Epidermal melanocyte (primary cell): ENCODE measurements around the gene FBXL13.
"Not testable (repeated sequence)": the region's sequence is repeated elsewhere in the genome, so short reads cannot be mapped to it uniquely, and the experiment has no call there.

ENCODE experiments used
- DNase-seq: peaks from one replicate; pipeline ENCODE4 v3.0.0; 2011; ENCODE audit warnings: low spot score; ENCODE audit not compliant: insufficient read length

The FBXL13 gene

DNA sequence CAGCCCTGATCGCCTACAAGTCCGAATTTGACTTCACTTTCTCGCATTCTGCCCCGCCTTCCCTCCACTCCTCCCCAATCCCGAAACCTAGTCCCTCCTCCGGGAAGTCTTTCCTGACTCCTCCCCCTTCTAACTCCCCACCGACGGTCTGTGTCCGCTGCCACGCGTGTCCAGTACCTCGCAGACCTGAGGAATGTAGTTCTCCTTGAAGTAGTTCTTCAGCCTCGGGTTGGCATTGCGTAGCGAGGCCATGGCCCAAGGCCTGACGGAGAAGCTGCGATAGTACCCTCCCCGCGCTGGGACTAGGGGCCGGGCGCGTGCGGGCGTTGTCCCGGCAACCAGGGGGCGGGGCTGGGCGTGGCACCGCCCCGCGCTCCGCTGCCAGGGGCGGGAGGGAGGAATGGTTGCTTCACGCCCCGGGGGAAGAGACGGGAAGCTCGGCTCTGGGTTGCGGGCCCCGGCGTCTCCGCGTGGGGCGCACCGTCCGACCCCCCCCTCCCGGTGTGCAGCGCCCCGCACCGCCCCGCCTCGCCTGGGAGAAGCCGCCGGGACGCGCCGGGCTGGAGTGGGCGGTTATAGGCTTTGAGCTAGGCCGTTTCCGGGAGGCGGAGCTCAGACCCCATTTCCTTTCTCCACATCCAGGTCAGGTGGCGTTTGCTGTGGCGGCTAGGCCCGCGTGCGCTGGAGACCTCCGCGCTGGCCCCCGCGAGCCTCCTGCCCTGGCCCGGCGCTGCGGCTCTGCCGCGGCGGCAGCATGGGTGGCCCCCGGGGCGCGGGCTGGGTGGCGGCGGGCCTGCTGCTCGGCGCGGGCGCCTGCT is at the start of gene FBXL13, which contains the start of gene ARMC10:
Gene FBXL13, minus strand, starts transcription at position 278 of the 818 bp plus-strand sequence.
Gene ARMC10, plus strand, starts transcription at position 622 of the 818 bp plus-strand sequence. Its CDS starts 133 bp downstream, at position 755.
- DNase-seq, result peak; percentile 79

GRCh38 chr7:103123529-103123928 is 48.9 kb upstream of the FBXL13 start:
- DNase-seq, result no peak

DNA sequence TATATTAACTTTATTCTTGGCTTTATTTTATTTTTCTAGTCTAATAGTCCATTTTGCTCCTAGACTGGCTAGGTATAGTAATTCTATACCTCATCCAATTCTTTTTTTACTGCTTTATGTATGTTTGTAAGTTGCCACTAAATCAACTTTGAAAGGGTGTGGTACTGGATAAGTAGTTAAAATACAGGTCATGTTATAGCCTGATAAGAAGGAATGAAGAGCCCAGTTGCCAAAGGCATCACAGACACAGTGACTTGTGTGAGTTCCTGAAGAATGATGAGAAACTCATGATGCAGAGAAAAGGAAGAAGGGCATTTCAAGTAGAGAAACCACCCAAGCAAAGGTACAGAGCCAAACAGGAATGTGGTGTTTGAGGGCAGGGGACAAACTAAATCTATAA is 47.0 kb upstream of the FBXL13 start:
- DNase-seq, result no peak

- no peak for DNase-seq
Measured at GRCh38 chr7:103120362-103120761, 45.8 kb upstream of the FBXL13 start.

DNA sequence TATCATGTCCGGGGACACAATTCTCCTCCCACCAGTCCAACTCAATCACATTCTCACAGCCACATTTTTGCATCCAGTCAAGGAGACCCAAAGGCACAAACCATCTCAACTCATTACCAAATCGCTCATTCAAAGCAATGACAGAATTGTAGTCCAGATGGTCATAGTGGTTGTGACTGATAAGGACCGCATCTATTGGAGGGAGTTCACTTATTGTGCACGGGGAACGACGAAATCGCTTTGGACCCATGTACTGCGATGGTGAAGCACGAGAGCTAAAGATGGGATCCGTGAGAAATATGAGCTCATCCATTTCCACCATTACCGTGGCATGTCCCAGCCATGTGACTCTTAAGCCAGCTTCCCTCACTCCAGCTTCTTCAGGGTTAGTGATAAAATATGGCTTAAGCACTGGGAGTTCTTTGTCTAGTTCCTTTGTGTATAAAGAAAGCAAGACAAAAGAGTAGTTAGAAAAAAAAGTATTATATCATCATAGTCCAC is 45.2 kb upstream of the FBXL13 start:
- no peak for DNase-seq

GRCh38 chr7:103117465-103117864 is 42.9 kb upstream of the FBXL13 start:
- DNase-seq, result no peak

DNA sequence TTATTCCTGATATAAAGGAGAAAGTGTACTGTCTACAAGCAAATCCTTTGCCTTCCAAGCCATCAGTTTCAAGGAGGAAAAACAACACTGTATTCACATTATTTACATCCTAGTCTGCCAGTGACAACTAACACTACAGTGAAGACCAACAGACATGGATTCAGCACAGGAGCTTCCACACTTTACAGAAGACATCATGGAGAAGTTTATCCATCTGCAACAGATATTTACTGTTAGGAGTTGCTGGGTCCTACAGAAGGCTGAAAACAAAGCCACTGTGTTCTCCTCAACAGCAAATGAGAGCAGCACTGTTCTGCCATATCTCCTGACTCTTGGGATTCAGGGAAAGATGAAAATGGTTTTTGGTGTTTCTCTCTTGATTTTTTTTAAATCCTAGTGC is 42.4 kb upstream of the FBXL13 start:
- peak; percentile 26 for DNase-seq

DNA sequence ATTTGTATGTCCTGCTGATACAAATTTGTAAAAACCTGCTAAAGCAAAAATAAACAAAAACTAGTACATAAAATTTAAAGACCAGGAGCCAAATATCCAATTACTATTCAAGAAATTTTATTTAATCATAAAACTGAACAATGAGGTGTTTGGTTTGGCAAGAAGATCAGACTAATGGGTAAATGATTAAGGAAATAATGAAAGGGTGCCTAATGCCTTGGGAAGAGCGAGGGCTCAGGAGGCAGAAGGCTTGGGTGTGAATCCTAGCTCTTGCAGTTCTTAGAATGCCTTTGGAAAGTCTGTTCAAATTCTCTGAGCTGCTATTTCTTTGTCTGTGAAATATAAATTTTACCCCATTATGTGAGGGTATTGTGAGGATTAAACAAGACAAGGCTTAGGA is 41.9 kb upstream of the FBXL13 start:
- DNase-seq, result no peak

- DNase-seq, result no peak
Measured at GRCh38 chr7:103115771-103116170, 41.2 kb upstream of the FBXL13 start.

DNA sequence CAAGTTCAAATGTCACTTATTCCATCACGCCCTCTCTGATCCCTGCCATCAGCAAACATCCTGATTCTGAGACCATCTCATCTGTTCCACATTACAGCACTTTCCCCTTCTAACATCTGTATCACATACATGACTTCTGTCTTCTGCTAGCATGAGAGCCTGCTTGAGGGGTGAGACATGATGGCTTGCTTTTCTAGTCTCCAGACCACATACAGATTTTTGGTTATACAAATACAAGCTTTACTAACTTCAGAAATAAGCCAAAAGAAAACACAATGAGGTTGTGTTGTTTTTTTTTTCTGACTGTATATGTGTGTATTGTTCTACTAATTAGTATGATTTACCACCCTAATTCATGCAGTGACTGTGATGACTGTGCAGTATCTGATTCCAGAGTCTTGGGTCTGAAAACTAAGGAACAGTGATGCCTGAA is 40.0 kb upstream of the FBXL13 start:
- no peak for DNase-seq

DNA sequence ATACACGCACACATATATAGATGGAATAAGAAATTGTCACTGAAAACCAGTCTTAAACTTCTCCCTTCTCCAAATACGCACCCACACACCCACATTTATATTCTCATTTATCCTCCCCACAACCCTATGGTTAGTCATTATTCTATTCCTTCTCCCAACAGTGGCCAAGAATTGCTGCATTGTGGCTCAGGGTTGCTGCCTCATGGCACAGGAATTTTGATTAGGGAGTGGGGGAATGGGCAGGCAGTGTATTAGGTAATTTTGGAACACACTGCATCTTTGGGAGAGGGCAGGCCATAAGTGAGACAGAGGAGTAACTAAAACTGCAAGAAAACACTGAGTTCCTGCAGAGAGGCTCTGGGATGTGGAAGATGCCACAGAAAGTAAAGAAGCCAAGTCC is 38.6 kb upstream of the FBXL13 start:
- DNase-seq, result no peak

DNA sequence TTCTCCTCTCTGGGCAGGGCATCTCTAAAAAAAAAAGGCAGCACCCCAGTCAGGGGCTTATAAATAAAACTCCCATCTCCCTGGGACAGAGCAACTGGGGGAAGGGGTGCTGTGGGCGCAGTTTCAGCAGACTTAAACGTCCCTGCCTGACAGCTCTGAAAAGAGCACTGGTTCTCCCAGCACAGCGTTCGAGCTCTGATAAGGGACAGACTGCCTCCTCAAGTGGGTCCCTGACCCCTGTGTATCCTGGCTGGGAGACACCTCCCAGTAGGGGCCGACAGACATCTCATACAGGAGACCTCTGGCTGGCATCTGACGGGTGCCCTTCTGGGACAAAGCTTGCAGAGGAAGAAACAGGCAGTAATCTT is 32.1 kb upstream of the FBXL13 start:
- DNase-seq, result not testable (repeated sequence)

DNA sequence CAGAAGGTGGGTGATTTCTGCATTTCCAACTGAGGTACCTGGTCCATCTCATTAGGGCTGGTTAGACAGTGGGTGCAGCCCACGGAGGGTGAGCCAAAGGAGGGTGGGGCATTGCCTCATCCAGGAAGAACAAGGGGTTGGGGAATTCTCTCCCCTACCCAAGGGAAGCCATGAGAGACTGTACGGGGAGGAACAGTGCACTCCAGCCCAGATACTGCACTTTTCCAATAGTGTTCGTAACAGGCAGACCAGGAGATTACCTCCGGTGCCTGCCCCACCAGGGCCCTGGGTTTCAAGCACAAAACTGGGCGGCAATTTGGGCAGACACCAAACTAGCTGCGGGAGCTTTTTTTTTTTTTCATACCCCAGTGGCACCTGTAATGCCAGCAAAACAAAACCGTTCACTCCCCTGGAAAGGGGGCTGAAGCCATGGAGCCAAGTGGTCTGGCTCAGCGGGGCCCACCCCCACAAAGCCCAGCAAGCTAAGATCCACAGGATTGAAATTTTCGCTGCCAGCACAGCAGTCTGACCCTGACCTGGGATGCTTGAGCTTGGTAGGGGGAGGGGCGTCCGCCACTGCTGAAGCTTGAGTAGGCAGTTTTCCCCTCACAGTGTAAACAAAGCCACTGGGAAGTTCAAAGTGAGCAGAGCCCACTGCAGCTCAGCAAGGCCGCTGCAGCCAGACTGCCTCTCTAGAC is 31.6 kb upstream of the FBXL13 start:
- DNase-seq, result no peak

DNA sequence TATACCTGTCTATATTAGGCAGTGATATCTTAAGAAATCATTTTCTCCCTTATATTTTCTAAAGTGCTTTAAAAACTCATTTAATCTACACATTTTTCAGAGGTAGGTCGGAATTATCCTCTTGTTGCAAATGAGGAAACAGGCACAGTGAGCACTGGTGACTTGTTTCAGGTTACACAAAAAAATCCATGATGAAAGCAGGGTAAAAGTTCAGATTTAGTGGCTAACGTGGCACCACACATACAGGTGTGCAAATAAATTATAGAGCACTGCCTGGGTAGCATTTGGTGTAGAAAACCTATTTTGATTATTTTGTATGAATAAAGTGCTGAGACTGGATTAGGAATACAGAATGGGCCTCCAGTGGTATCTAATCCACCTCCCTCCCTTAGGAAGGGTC is 26.9 kb upstream of the FBXL13 start:
- no peak for DNase-seq

DNA sequence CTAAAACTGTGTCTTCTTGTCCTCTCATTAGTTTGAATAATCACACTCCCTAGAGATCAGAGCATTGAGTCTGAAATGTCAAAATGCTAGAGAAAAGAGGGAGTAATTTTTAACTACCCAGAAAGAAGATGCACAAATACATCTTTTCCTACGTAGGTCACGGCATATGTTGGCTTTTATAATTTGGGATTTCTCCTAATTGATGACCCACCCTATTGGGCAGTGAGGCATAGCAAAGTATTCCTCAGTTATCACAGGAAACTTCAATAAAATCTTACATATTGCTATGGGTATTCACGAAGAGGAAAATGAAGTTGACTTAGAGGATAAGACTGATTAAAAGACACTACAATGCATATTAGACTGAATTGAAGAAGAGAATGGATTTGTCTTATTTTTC is 25.8 kb upstream of the FBXL13 start:
- no peak for DNase-seq

- DNase-seq, result no peak
Measured at GRCh38 chr7:103097041-103097440, 22.4 kb upstream of the FBXL13 start.

DNA sequence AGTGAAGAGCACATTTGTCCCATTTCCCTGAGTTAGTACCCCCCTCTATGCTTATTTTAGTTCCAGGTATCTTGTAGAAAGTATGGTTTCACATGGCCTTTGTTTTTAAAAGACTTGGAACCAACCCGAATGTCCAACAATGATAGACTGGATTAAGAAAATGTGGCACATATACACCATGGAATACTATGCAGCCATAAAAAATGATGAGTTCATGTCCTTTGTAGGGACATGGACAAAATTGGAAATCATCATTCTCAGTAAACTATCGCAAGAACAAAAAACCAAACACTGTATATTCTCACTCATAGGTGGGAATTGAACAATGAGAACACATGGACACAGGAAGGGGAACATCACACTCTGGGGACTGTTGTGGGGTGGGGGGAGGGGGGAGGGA is 21.0 kb upstream of the FBXL13 start:
- not testable (repeated sequence) for DNase-seq

DNA sequence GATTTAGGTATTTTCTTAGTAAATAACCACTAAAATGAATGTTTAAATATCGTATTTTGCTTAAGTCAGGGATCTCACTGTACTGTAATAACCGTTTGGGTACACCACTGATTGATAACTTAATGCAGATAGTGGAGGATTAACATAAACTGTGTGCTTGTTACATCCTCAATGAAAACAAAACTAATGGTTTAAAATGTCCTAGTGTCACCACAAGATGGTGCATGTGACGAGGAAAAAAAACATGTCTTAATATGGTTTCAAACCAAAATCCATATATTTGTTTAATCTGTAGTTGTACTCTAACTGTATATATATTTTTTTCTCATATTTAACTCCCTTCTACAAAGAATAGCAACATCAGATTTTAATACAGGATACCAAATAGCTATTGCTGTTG is 19.5 kb upstream of the FBXL13 start:
- DNase-seq, result no peak

DNA sequence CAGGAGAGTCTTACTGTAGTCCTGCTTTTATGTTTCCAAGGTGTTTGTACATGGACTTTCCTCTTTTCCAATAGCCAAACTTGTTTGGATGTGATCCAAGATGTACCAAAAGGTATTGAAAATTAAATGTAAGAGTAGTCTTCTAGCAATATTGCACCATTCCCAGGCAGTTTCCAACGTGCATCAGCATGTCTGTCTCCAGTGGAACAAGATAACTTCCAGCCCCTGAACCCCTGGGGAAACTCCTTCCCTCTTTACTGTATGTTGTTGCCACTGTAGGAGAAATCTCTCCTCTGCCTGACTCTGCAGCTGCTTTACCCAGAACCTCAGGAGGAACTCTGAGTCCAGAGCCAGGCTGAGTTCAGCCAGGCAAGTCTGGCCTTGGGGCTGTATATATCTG is 18.8 kb upstream of the FBXL13 start:
- no peak for DNase-seq

GRCh38 chr7:103092321-103092720 is 17.7 kb upstream of the FBXL13 start:
- not testable (repeated sequence) for DNase-seq

DNA sequence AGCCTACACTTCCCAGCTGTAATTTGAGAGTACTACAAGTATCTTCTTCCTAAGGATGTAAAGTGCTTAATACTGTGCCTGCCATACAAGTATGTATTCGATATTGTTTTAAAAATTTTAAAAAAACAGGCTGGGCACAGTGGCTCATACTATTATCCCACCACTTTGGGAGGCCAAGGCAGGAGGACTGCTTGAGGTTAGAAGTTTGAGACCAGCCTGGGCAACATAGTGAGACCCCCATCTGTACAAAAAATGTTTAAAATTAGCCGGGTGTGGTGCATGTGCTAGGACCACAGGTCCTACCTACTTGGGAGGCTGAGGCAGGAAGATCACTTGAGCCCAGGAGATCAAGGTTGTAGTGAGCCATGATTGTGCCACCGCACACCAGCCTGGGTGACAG is 8.6 kb upstream of the FBXL13 start:
- no peak for DNase-seq

DNA sequence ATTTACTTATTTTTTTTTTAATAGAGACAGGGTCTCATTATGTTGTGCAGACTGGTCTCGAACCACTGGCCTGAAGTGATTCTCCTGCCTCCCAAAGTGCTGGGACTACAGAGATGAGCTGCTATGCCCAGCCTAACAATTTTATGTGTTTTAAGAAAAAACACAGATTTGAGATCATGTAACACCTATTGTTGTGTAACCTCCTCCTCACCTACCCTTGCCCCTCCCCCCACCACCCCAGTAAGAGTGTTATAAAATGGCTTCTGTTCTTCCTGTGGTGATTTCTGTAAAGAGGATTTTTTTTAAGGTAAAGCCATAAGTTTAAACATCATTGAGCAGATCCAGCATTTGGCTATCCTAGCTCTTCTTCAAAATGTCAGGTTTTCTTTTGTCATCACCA is 7.9 kb upstream of the FBXL13 start:
- no peak for DNase-seq

- DNase-seq, result no peak
Measured at GRCh38 chr7:103080923-103081322, 6.3 kb upstream of the FBXL13 start.
